Endothelial cell of umbilical vein (primary cell): Measurements from ENCODE around the gene IKZF5.

ENCODE experiments used
- CTCF ChIP-seq, 2 donors: IDR thresholded peaks; 1 replicate in 1 of 2; 2 replicates in 1 of 2; pipeline ENCODE4 v1.5.1; 2011; ENCODE audit warnings: low read length in 2 of 2, mild to moderate bottlenecking in 2 of 2, moderate library complexity in 2 of 2, control low read depth in 1 of 2, inconsistent platforms in 1 of 2, low read depth in 1 of 2; ENCODE audit not compliant: insufficient read depth in 1 of 2; ENCODE audit errors: extremely low read depth in 1 of 2
- EZH2 ChIP-seq: IDR thresholded peaks from 2 replicates; pipeline ENCODE4 v1.6.1; 2012; ENCODE audit warnings: borderline replicate concordance, low read depth, mild to moderate bottlenecking, moderate library complexity, low read length, inconsistent platforms; ENCODE audit not compliant: severe bottlenecking

GRCh38 chr10:122997864-122998263 is 10.7 kb downstream of the IKZF5 start:
- TF ChIP-seq CTCF (IDR thresholded peaks at IDR 0.05; ENCODE audit: extremely low read depth in 1 of 2, insufficient read depth in 1 of 2, low read depth in 1 of 2, low read length in 2 of 2) (no peak), EZH2 (no peak)
